Stomach (tissue), 4 donors: ENCODE measurements around the gene MCM8.
"Not testable (repeated sequence)": the region's sequence is repeated elsewhere in the genome, so short reads cannot be mapped to it uniquely, and the experiment has no call there.

Source experiments
- EP300 ChIP-seq: sonication (generic); formaldehyde crosslinking; IDR thresholded peaks from one replicate; pipeline ENCODE4 v1.6.1; 2017; ENCODE audit warnings: antibody characterized with exemption
- TF ChIP-seq, protein P1 (sequence below), 7 experiments: fragments of 450-650 bp in 4 of 7; fragments of 200-600 bp in 3 of 7; sonication (generic) in 3 of 7; IDR thresholded peaks; one replicate each; pipeline ENCODE4 v1.5.1; 2016 to 2019; ENCODE audit warnings: antibody characterized with exemption in 7 of 7, control low read depth in 2 of 7, mild to moderate bottlenecking in 1 of 7

DNA sequence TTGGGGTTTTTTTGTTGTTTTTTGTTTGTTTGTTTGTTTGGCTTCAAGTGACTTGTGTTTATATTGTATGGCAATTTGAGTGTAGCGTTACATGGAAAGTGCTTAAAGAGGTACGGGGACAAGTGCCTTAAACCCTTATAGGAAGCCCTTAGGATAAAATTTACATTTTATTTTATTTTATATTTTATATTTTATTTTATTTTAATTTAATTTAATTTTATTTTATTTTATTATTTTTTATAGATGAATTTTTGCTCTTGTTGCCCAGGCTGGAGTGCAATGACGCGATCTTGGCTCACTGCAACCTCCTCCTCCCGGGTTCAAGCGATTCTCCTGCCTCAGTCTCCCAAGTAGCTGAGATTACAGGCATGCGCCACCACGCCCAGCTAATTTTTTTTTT lies 82.5 kb downstream of the MCM8 start:
- not testable (repeated sequence) for TF ChIP-seq EP300
- TF ChIP-seq, protein P1, sequence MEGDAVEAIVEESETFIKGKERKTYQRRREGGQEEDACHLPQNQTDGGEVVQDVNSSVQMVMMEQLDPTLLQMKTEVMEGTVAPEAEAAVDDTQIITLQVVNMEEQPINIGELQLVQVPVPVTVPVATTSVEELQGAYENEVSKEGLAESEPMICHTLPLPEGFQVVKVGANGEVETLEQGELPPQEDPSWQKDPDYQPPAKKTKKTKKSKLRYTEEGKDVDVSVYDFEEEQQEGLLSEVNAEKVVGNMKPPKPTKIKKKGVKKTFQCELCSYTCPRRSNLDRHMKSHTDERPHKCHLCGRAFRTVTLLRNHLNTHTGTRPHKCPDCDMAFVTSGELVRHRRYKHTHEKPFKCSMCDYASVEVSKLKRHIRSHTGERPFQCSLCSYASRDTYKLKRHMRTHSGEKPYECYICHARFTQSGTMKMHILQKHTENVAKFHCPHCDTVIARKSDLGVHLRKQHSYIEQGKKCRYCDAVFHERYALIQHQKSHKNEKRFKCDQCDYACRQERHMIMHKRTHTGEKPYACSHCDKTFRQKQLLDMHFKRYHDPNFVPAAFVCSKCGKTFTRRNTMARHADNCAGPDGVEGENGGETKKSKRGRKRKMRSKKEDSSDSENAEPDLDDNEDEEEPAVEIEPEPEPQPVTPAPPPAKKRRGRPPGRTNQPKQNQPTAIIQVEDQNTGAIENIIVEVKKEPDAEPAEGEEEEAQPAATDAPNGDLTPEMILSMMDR (IDR thresholded peaks at IDR 0.05): not testable (repeated sequence)
